Neuron (in vitro differentiated cells): ENCODE results near the gene RASSF7.
A peak's percentile ranks its signal among the peaks of the same experiment; 100 is the strongest.
"Not testable (repeated sequence)": the region's sequence is repeated elsewhere in the genome, so short reads cannot be mapped to it uniquely, and the experiment has no call there.

ENCODE experiments used
- H2AFZ ChIP-seq: one replicate; pipeline ENCODE4 v1.6.1; 2013; ENCODE audit warnings: low read depth, mild to moderate bottlenecking, inconsistent platforms, low read length, moderate library complexity
- H3K27me3 ChIP-seq: one replicate; pipeline ENCODE4 v1.6.1; 2013; ENCODE audit warnings: low read length; ENCODE audit not compliant: insufficient read depth
- H3K36me3 ChIP-seq: one replicate; pipeline ENCODE4 v1.6.1; 2013; ENCODE audit warnings: low read length; ENCODE audit not compliant: insufficient read depth
- H3K4me1 ChIP-seq: one replicate; pipeline ENCODE4 v1.6.1; 2013; ENCODE audit warnings: low read length; ENCODE audit not compliant: insufficient read depth
- H3K4me3 ChIP-seq: 2 replicates; pipeline ENCODE4 v1.5.1; 2013; ENCODE audit warnings: mild to moderate bottlenecking, low read length, moderate library complexity
- H3K9me3 ChIP-seq: one replicate; pipeline ENCODE4 v1.6.1; 2013; ENCODE audit warnings: low read length

RASSF7 gene, protein sequence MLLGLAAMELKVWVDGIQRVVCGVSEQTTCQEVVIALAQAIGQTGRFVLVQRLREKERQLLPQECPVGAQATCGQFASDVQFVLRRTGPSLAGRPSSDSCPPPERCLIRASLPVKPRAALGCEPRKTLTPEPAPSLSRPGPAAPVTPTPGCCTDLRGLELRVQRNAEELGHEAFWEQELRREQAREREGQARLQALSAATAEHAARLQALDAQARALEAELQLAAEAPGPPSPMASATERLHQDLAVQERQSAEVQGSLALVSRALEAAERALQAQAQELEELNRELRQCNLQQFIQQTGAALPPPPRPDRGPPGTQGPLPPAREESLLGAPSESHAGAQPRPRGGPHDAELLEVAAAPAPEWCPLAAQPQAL

DNA sequence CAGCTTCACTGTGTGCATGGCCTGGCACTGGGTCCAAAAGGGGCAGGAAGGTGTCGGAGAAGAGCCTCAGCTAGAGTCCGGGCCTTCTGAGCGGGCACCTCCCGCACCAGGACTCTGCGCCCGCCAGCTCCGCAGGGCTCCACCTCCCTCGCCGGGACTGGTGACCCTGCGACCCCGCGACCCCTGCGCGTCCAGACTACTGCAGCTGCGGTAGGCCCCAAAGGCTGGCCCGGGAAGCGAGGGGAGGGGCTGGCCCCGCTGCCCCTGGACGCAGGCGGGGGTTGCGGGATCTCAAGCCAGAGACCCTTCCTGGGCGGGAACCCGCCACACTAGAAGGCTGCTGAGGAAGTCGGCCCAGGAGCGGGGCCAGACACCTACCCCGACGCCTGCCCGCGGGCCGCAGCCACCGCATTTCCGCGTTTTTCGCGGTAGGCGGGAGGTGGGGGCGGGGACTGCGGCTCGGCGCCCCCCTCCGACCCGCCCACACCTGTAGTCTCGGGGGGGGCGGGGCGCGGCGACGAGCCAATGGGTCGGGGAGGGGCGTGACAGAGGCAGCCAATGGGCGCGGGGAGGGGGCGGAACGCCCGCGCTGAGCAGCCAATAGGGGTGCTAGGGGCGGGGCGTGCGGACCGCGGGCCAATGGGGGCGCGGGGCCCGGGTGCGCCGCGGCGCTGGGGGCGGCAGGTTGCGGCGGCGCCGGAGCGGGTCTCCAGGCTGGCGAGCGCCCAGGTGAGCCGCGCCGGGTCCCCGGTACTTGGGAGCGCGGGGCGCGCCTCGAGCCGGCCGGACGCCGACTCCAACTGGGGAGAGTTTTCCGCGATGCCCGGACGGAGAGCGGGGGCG is at the start of gene RASSF7, which contains the start of gene LMNTD2:
TSS of gene RASSF7 (plus strand) at position 666 of the 843 bp plus-strand sequence. CDS start 799 bp downstream, outside the sequence.
TSS of gene LMNTD2 (minus strand) at position 434 of the 843 bp plus-strand sequence. CDS start at position 412, 22 bp downstream.
- Histone ChIP-seq H3K9me3 (peaks cover 4% of the 10 kb centered on the region), H3K4me3 (peak within 1 kb of the TSS; percentile 58), H3K27me3 (peaks cover 37% of the 10 kb centered on the region), H2AFZ (peak within 1 kb of the TSS; percentile 46), H3K4me1 (peaks cover 20% of the 10 kb centered on the region), H3K36me3 (no peaks in the 10 kb centered on the region)

DNA sequence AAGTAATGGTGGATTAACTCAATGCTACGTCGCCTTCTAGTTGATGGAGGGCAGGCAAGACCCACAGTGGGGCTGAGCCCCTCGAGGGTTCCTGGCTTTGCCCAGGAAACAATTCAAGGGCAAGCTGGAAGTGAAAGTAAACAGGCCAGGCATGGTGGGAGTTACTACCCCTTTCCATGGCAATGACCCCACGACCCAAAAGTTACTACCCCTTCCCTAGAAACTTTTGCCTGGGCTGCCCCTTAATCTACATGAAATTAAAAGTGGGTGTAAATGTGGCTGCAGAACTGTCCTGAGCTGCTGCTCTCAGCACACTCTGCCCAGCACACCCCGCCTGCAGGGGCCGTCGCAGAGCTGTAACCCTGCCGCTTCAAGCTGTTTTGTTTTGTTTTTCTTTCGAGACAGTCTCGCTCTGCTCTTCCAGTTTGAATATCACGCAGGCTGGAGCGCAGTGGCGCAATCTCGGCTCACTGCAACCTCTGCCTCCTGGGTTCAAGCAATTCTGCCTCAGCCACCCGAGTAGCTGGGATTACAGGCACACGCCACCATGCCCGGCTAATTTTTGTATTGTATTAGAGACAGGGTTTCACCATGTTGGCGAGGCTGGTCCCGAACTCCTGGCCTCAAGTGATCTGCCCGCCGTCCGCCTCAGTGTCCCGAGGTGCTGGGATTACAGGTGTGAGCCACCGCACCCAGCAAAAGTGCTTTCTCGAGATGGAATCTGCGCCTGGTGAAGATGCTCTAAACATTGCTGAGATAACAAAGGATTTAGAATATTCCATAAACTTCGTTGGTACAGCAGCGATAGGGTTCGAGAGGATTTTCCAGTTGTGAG is 47.8 kb upstream of the RASSF7 start:
- H3K9me3 ChIP-seq: peaks cover 5% of the 10 kb centered on the region
- no peaks in the 10 kb centered on the region for H3K4me1 ChIP-seq
- H3K36me3 ChIP-seq: peaks cover 19% of the 10 kb centered on the region
- no peaks in the 10 kb centered on the region for H3K27me3 ChIP-seq
- no peak overlapping the region for H3K4me3 ChIP-seq
- no peak overlapping the region for H2AFZ ChIP-seq

DNA sequence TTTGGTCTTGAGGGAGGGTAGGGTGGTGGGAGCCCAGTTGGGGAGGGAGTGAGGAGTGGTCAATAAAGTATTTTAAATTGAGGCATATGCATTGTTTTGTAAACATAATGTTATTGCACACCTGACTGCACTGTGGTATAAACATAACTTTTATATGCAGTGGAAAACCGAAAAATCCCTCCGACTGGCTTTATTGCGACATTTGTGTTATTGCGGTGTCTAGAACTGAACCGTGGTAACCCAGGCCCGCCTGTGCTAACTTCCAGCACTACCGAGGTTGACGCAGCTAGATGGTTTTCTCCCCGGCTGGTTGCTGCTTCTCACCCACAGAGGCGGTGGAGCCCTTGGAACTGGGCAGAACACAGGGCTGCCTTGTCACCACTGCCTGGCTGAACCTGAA is 46.2 kb upstream of the RASSF7 start:
- Histone ChIP-seq H3K9me3 (peaks cover 5% of the 10 kb centered on the region), H3K4me1 (no peaks in the 10 kb centered on the region), H3K27me3 (no peaks in the 10 kb centered on the region), H3K4me3 (no peak overlapping the region), H3K36me3 (peaks cover 14% of the 10 kb centered on the region), H2AFZ (no peak overlapping the region)

DNA sequence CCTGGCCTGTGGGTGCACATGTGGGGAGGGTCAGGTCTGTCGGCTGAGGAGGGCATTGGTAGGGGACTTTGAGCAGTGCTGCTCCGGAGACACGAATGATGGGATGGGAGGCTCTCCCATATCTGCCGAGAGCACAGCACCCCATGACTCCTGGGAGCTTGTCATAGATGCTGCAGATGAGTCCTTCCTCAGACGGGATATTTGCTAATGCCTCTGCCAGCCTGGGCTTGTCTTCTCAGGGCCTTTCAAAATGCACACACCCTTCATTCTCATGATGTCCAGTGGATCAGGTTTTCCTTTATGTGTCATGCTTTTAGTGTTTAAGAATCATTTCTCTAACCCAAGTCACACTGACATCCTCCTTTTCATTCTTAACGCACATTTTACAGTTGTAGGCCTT is 45.6 kb upstream of the RASSF7 start:
- Histone ChIP-seq H3K4me3 (no peak overlapping the region), H2AFZ (no peak overlapping the region), H3K27me3 (no peaks in the 10 kb centered on the region), H3K36me3 (peaks cover 9% of the 10 kb centered on the region), H3K4me1 (no peaks in the 10 kb centered on the region), H3K9me3 (peaks cover 5% of the 10 kb centered on the region)

DNA sequence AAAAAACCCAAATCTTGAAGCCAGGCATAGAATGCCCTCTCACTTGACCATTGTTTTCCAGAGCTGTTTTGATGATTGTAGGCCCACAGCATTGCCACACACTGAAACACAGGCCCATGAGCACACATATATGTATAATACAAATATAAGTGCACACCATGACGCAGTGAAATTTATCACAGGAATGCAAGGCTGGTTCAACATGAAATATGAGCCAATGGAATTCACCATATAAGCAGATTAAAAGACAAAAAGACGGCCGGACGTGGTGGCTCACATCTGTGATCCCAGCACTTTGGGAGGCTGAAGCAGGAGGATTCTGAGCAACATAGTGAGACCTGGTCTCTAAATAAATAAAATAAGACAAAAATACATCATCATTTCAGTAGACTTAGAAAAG is 44.4 kb upstream of the RASSF7 start:
- Histone ChIP-seq H3K4me1 (no peaks in the 10 kb centered on the region), H3K36me3 (peaks cover 9% of the 10 kb centered on the region), H2AFZ (no peak overlapping the region)

DNA sequence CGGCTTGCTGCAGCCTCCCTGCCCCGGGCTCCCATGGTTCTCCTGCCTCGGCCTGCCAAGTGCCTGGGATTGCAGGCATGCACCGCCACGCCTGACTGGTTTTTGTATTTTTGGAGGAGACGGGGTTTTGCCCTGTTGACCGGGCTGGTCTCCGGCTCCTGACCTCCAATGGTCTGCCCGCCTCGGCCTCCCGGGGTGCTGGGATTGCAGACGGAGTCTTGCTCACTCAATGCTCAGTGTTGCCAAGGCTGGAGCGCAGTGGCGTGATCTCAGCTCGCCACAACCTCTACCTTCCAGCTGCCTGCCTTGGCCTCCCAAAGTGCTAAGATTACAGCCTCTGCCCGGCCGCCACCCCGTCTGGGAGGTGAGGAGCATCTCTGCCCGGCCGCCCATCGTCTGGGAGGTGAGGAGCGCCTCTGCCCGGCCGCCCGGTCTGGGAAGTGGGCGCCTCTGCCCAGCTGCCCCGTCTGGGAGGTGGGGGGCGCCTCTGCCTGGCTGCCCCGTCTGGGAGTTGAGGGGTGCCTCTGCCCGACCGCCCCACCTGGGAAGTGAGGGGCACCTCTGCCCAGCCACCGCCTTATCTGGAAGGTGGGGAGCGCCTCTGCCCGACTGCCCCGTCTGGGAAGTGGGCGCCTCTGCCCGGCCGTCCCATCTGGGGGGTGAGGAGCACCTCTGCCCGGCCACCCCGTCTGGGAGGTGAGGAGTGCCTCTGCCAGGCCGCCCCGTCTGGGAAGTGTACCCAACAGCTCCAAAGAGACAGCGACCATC is 43.7 kb upstream of the RASSF7 start:
- not testable (repeated sequence) for H2AFZ ChIP-seq, H3K4me1 ChIP-seq, H3K36me3 ChIP-seq, H3K4me3 ChIP-seq, H3K9me3 ChIP-seq, H3K27me3 ChIP-seq

More for the DNA sequence above, 44.4 kb upstream of the RASSF7 start:
- Histone ChIP-seq H3K27me3 (no peaks in the 10 kb centered on the region), H3K4me3 (no peak overlapping the region), H3K9me3 (peaks cover 5% of the 10 kb centered on the region)

DNA sequence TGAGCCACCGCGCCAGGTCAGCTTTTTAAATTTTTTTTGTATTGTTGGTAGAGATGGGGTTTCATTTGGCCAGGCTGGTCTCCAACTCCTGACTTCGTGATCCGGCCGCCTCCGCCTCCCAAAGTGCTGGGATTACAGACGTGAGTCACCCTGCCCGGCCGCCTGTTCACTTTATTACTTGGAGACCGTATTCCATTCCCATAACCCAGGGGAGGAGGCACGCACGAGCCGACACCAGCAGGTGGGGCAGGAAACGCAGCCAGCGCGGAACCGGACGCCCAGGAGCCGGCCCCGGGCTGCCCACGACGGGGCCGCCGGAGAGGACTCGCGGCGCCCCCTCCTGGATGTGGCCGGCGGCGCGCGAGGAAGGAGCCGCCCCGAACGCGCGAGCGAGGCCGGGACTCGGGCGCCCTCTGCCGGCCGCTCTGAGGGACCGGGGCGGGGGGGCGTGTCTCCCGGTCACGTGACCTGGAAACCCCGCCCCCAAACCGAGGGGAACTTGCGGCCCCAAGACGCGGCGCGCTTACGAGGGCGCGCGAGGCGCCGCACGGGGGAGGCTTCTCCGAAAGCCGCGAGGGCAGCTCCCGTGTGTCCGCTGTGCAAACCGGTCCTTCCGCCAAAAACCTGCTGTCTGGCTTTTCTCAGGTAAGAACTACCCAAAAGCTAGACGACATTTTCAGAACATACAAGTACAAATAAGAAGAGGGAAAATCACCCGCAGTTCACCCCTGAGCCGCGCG is 42.1 kb upstream of the RASSF7 start:
- Histone ChIP-seq H3K9me3 (peaks cover 5% of the 10 kb centered on the region), H3K36me3 (peaks cover 9% of the 10 kb centered on the region), H3K4me3 (no peak overlapping the region), H2AFZ (no peak overlapping the region), H3K4me1 (no peaks in the 10 kb centered on the region), H3K27me3 (no peaks in the 10 kb centered on the region)

DNA sequence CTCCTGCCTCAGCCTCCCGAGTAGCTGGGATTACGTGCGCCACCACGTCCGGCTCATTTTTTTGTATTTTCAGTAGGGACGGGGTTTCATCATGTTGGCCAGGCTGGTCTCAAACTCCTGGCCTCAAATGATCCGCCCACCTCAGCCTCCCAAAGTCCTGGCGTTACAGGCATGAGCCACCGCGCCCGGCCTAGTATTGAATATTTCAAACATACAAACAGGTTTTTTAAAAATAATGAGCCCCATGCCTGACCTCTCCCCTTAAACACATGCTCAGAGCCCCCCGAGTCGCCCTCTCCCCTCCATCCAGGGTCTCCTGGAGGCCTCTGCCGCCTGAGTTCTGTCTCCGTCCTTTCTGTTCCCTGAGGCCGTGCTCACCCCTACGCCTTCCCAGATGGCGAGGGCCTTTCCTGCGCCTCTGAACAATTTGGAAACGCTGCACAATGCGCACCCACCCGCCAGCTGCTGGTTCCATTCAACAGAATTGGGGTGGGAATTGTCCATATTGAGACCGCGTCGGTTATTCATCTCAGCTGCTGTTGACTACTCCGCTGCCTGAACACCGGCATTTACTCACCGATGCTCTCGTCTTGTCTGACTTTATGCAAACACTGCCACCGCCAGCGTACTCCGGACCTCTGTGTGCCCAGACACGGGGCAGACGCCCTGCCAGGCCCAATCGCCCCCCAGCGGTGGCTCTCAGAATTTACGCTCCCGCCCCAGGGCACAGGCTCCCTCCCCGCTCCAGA is 40.2 kb upstream of the RASSF7 start:
- no peak overlapping the region for H3K4me3 ChIP-seq
- H3K4me1 ChIP-seq: no peaks in the 10 kb centered on the region
- H3K36me3 ChIP-seq: no peaks in the 10 kb centered on the region
- H3K27me3 ChIP-seq: no peaks in the 10 kb centered on the region
- H2AFZ ChIP-seq: no peak overlapping the region
- H3K9me3 ChIP-seq: no peaks in the 10 kb centered on the region

DNA sequence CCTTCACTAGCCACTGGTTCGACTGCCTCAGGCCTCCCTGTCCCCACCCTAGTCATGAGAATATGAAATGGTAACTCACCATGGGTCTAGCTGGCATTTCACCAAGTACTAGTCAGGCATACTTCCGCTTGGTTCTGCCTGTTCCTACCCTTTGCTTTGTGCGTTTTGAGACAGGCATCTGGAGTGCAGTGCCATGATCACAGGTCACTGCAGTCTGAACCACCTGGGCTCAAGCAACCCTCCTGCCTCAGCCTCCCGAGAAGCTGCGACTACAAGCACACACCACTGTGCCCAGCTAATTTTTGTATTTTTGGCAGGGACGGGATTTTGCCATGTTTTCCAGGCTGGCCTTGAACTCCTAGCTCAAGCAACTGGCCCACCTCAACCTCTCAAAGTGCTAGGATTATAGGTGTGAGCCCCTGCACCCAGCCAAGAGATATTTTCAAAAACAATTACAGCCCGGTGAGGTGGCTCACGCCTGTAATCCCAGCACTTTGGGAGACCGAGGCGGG is 39.5 kb upstream of the RASSF7 start:
- no peak overlapping the region for H2AFZ ChIP-seq
- H3K36me3 ChIP-seq: no peaks in the 10 kb centered on the region
- no peaks in the 10 kb centered on the region for H3K27me3 ChIP-seq
- H3K4me3 ChIP-seq: no peak overlapping the region
- H3K4me1 ChIP-seq: no peaks in the 10 kb centered on the region
- H3K9me3 ChIP-seq: no peaks in the 10 kb centered on the region

DNA sequence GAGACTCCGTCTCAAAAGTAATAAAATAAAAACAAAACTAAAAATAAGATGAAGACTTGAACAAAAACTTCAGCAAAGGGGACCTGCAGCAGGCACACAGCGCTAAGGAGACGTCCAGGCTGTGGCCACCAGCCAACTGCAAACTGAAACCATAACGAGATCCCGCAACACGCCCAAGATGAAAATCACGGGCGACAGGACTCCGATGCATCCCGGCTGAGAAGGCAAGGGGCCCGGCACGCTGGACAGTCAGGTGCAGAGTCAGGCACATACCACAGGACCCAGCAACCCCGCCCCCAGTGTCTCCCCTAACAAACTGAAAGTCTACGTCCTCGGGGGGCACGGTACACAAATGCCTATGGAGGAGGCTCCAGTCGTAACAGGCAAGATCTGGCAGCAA is 34.6 kb upstream of the RASSF7 start:
- H3K9me3 ChIP-seq: no peaks in the 10 kb centered on the region

DNA sequence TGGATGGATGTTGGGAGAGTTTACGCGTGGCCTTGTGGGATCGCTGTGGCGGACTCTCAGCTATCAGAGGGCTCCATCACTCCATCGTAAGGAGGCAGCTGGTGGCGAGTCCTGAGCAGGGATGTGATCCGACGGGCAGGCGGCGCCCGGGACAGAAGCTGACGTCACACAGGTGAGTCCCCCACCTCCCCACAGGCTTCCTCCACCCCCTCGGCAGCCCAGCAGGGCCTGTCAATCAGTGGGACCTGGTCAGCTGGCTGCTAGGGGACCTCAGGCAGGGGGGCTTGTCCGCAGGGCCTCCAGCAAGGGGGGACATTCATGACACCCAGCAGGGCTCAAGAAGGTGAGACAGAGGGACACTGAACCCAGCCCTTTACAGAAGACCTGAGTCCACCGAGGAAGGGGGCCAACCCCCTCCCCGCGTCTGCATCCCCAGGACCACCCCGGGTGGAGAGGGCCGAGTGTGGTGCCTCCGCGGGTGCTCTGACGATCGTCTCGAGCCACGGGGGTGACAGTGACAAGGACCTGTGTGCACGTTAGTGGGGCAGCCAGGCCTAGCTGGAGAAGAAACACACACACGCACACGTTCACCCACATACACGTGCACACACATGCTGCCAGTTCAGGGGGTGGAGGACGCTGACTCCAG is 32.5 kb upstream of the RASSF7 start:
- Histone ChIP-seq H3K9me3 (no peaks in the 10 kb centered on the region), H3K4me1 (no peaks in the 10 kb centered on the region), H3K36me3 (peaks cover 24% of the 10 kb centered on the region), H2AFZ (no peak overlapping the region), H3K4me3 (no peak overlapping the region), H3K27me3 (no peaks in the 10 kb centered on the region)

More for the DNA sequence above, 34.6 kb upstream of the RASSF7 start:
- Histone ChIP-seq H3K4me3 (no peak overlapping the region), H3K27me3 (no peaks in the 10 kb centered on the region), H2AFZ (no peak overlapping the region), H3K36me3 (peaks cover 4% of the 10 kb centered on the region), H3K4me1 (no peaks in the 10 kb centered on the region)
